ENCODE measurements around the gene UBAC2.

GRCh38 chr13:99342723-99343315 lies 142.2 kb downstream of the UBAC2 start:
- no peak for TF ChIP-seq CTCF (IDR thresholded peaks at IDR 0.05)
- no peak for TF ChIP-seq POLR2A (IDR thresholded peaks at IDR 0.05)
